ENCODE results near the gene RHBDL1. TPM values are rescaled to one million over a fixed set of nuclear protein-coding genes. Genes with fewer than 3 reads are reported as not detected.

RHBDL1 gene
- total and polyA plus RNA-seq, 10 of the 15 experiments (the other 5 are each of a cell fraction or from before 2014, with no cell fraction given) = 0.04 to 1.3 (median 0.65) TPM; not detected in 5

DNA sequence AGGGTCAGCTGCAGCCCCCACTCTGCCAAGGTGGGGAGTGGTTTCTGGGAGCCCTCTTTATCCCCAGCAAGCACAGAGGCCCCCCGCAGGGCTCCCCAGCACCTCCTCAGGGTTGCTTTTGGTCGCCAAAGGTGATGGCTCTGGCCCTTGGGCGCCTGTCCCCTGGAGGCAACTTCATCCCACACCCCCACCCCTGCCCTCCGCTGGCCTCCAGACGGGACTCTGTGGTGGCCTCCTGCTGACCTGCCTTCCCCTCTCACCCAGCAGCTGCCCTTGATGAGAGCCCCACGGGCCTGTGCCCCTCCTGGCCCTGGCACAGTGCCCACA lies 15.4 kb upstream of the RHBDL1 start:
- H3K4me1 ChIP-seq (ENCODE audit: control insufficient read depth, insufficient read depth, low read length) = peaks cover 3% of the 10 kb centered on the region; the same call in 1 of the 2 replicates
- H3K27ac ChIP-seq (ENCODE audit: control insufficient read depth, insufficient read depth) = no peak overlapping the region
- H4K20me1 ChIP-seq (ENCODE audit: control insufficient read depth, insufficient read depth) = no peaks in the 10 kb centered on the region
- ATAC-seq = no peak
- no TSS peak for BruUV-seq (replicated peaks)
- in situ Hi-C loops (cut with MboI) = loop anchor here (10.0 kb wide), 1 partner anchor 265 kb away; the partner anchor contains the start of gene NME4
- FAIRE-seq = no peak
- no peaks in the 10 kb centered on the region; a peak in 2 of 4 replicates for H3K36me3 ChIP-seq (ENCODE audit: control insufficient read depth in 2 of 2, insufficient read depth in 2 of 2, low read length in 1 of 2)
- ChIA-PET RAD21 (ENCODE audit: unreplicated experiment) (interaction anchor here (1.0 kb wide), 1 partner anchor 12 kb away, joined by 7 read pairs; no protein-coding TSS in a partner anchor), POLR2A (no interaction called here), CTCF (interaction anchor here (0.6 to 1.4 kb wide), 4 partner anchors 9 to 811 kb away, joined by 3 to 5 read pairs (median 4); partner anchors contain the start of gene METTL26), SMC1A (ENCODE audit: uncharacterized antibody, unreplicated experiment) (no interaction called here)
- H3K9ac ChIP-seq (ENCODE audit: control insufficient read depth, insufficient read depth, low read length) = no peak overlapping the region; the same call in 1 of the 2 replicates
- no peak for DNase-seq (ENCODE audit: low read depth, low spot score)
- 82% methylated on average over 6 of the region's 6 CpGs for WGBS (ENCODE audit: insufficient coverage, insufficient replicate concordance, low lambda C conversion rate, missing lambda C conversion rate)
- H3K4me2 ChIP-seq (ENCODE audit: control insufficient read depth, insufficient read depth) = no peak overlapping the region
- H3K9me3 ChIP-seq (replicated peaks; ENCODE audit: control insufficient read depth, insufficient read depth, low read length) = no peaks in the 10 kb centered on the region
- intact Hi-C loops (cut with micrococcal nuclease; ENCODE audit: unreplicated experiment) = loop anchor here (1.0 to 10.0 kb wide), 2 partner anchors 81 to 265 kb away; partner anchors contain the start of gene NME4
- H3K27me3 ChIP-seq (replicated peaks in 1 of 2; ENCODE audit: control insufficient read depth in 2 of 2, insufficient read depth in 2 of 2, low read length in 1 of 2) = no peaks in the 10 kb centered on the region
- H3K4me3 ChIP-seq = no peak overlapping the region
- TF ChIP-seq RAD21 (IDR thresholded peaks at IDR 0.05; ENCODE audit: insufficient read depth, low read depth, low read length) = no peak
- TF ChIP-seq ZNF384 (IDR thresholded peaks at IDR 0.05; ENCODE audit: borderline replicate concordance, low read depth, low read length) = no peak
- no peak for TF ChIP-seq GATAD2B (conservative IDR thresholded peaks at IDR 0.05; ENCODE audit: low read depth)
- TF ChIP-seq CHD4 (IDR thresholded peaks at IDR 0.05) = no peak
- TF ChIP-seq CREM (IDR thresholded peaks at IDR 0.05; ENCODE audit: low read depth) = no peak
- TF ChIP-seq CBX5 (IDR thresholded peaks at IDR 0.05; ENCODE audit: low read depth) = no peak
- no peak for TF ChIP-seq CHD2 (IDR thresholded peaks at IDR 0.05; ENCODE audit: borderline replicate concordance, low read depth, low read length)
- no peak for TF ChIP-seq SIN3A (IDR thresholded peaks at IDR 0.05; ENCODE audit: low read depth, low read length)
- TF ChIP-seq, protein P1, sequence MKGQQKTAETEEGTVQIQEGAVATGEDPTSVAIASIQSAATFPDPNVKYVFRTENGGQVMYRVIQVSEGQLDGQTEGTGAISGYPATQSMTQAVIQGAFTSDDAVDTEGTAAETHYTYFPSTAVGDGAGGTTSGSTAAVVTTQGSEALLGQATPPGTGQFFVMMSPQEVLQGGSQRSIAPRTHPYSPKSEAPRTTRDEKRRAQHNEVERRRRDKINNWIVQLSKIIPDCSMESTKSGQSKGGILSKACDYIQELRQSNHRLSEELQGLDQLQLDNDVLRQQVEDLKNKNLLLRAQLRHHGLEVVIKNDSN (IDR thresholded peaks at IDR 0.05; ENCODE audit: borderline replicate concordance, extremely low read length, insufficient read depth, low read depth, low read length) = no peak
- TF ChIP-seq, protein P2, sequence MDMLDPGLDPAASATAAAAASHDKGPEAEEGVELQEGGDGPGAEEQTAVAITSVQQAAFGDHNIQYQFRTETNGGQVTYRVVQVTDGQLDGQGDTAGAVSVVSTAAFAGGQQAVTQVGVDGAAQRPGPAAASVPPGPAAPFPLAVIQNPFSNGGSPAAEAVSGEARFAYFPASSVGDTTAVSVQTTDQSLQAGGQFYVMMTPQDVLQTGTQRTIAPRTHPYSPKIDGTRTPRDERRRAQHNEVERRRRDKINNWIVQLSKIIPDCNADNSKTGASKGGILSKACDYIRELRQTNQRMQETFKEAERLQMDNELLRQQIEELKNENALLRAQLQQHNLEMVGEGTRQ (IDR thresholded peaks at IDR 0.05; ENCODE audit: borderline replicate concordance, low read depth, low read length) = no peak
- no peak for TF ChIP-seq SKIL (IDR thresholded peaks at IDR 0.05; ENCODE audit: low read depth, poor library complexity, severe bottlenecking)
- no peak for TF ChIP-seq YBX1 (IDR thresholded peaks at IDR 0.05)
- no peak for TF ChIP-seq ZNF217 (IDR thresholded peaks at IDR 0.05)
- TF ChIP-seq POLR2AphosphoS2 (IDR thresholded peaks at IDR 0.05; ENCODE audit: low read depth, low read length) = no peak
- no peak for TF ChIP-seq CBX3 (IDR thresholded peaks at IDR 0.05; ENCODE audit: borderline replicate concordance, low read depth)
- no peak for TF ChIP-seq POU2F2 (IDR thresholded peaks at IDR 0.05; ENCODE audit: borderline replicate concordance, low read depth, low read length)
- TF ChIP-seq HCFC1 (IDR thresholded peaks at IDR 0.05; ENCODE audit: low read length) = no peak
- no peak for TF ChIP-seq CBFB (IDR thresholded peaks at IDR 0.05; ENCODE audit: low read depth)
- no peak for TF ChIP-seq IRF4 (IDR thresholded peaks at IDR 0.05; ENCODE audit: low read depth, low read length)
- H3K79me2 ChIP-seq (ENCODE audit: control insufficient read depth, insufficient read depth, low read length) = no peaks in the 10 kb centered on the region
- H2AFZ ChIP-seq (ENCODE audit: control insufficient read depth, low read depth, low read length) = no peak overlapping the region
